K562 (cell line): ENCODE measurements around the gene PPP1R1C. TPM values are rescaled to one million over a fixed set of nuclear protein-coding genes. Genes with fewer than 3 reads are reported as not detected.

Experiments used
- ATAC-seq: fragments of 200-7000 bp; cut with Tn5 transposase; 3 replicates; pipeline ENCODE4 v1.9.1; 2020; ENCODE audit warnings: moderate library complexity
- BruUV-seq: library from RNA; stranded (reverse); fragments of 400-500 nt; replicated peaks from 2 replicates; lab custom pipeline; 2021; lab: Mats Ljungman, UMichigan
- CTCF ChIA-PET: fragments of 300-600 bp; formaldehyde crosslinking; extraction: SDS; loops from one replicate; lab custom pipeline; 2021; ENCODE audit warnings: low intra/inter-chr PET ratio; lab: Yijun Ruan, JAX
- POLR2A ChIA-PET: fragments of 300-600, 350-650 bp; sonication (Branson Sonifier 250); formaldehyde crosslinking; extraction: SDS; loops from one replicate; lab custom pipeline; 2021; ENCODE audit warnings: antibody characterized with exemption, inconsistent platforms; lab: Yijun Ruan, JAX
- DNase-seq, 4 experiments: peaks; one replicate each; pipeline versions ENCODE4 v3.0.0 to v3.0.0-alpha.2; 2011 to 2018; ENCODE audit warnings: low spot score in 3 of 4, mixed read lengths in 3 of 4; ENCODE audit errors: extremely low read depth in 1 of 4
- FAIRE-seq: peaks from 2 replicates; lab custom pipeline; 2011; peaks lifted over from hg19 to GRCh38; lab: Jason Lieb, UNC
- H2AFZ ChIP-seq: 2 replicates; pipeline ENCODE4 v1.6.0; 2011; ENCODE audit warnings: low read depth, low read length, control low read depth, inconsistent platforms
- H3K27ac ChIP-seq: fragments of 200-600 bp; 3 replicates; pipeline ENCODE4 v1.8.0; 2011; ENCODE audit warnings: low read depth, mild to moderate bottlenecking, control low read depth, inconsistent platforms, low read length, moderate library complexity, mixed read lengths; ENCODE audit errors: extremely low read depth
- H3K27me3 ChIP-seq, 2 experiments: fragments of 300-600 bp in 1 of 2; 2 replicates in 1 of 2; 3 replicates in 1 of 2; pipeline versions ENCODE4 v1.6.0 to v1.8.0; 2011; ENCODE audit warnings: inconsistent platforms in 2 of 2, low read length in 2 of 2, mild to moderate bottlenecking in 1 of 2, mixed read lengths in 1 of 2, moderate library complexity in 1 of 2; ENCODE audit not compliant: control insufficient read depth in 2 of 2, insufficient read depth in 2 of 2
- H3K36me3 ChIP-seq: fragments of 300-600 bp; 3 replicates; pipeline ENCODE4 v1.8.0; 2011; ENCODE audit warnings: mild to moderate bottlenecking, low read length, inconsistent platforms; ENCODE audit not compliant: control insufficient read depth, insufficient read depth
- H3K4me1 ChIP-seq, 2 experiments: fragments of 200-600 bp in 1 of 2; replicated peaks in 1 of 2; 2 replicates in 1 of 2; 3 replicates in 1 of 2; pipeline versions ENCODE4 v1.5.1 to v1.8.0; 2011; ENCODE audit warnings: inconsistent platforms in 2 of 2, low read length in 2 of 2, mild to moderate bottlenecking in 1 of 2, mixed read lengths in 1 of 2, moderate library complexity in 1 of 2; ENCODE audit not compliant: control insufficient read depth in 2 of 2, insufficient read depth in 2 of 2
- H3K4me2 ChIP-seq: 2 replicates; pipeline ENCODE4 v1.6.1; 2011; ENCODE audit warnings: low read length, control low read depth, inconsistent platforms, mixed read lengths; ENCODE audit not compliant: insufficient read depth
- H3K4me3 ChIP-seq: fragments of 200-600 bp; sonication (generic), shearing (Covaris generic); 2 replicates; pipeline ENCODE4 v1.5.1; 2016; ENCODE audit warnings: control low read depth, inconsistent platforms
- H3K79me2 ChIP-seq: fragments of 200-600 bp; 3 replicates; pipeline ENCODE4 v1.8.0; 2011; ENCODE audit warnings: low read length, inconsistent platforms; ENCODE audit not compliant: control insufficient read depth, insufficient read depth
- H3K9ac ChIP-seq, 2 experiments: 2 replicates each; pipeline versions ENCODE4 v1.6.0 to v1.6.1; 2011; ENCODE audit warnings: low read depth in 2 of 2, low read length in 2 of 2, control low read depth in 1 of 2, inconsistent platforms in 1 of 2, mild to moderate bottlenecking in 1 of 2, mixed read lengths in 1 of 2; ENCODE audit not compliant: insufficient read depth in 1 of 2
- H3K9me1 ChIP-seq: one replicate; pipeline ENCODE4 v1.6.0; 2011; ENCODE audit warnings: inconsistent platforms, mild to moderate bottlenecking, low read length, moderate library complexity; ENCODE audit not compliant: control insufficient read depth, insufficient read depth
- H3K9me3 ChIP-seq: replicated peaks from 2 replicates; pipeline ENCODE4 v1.5.1; 2011; ENCODE audit warnings: low read depth, low read length, inconsistent platforms; ENCODE audit not compliant: control insufficient read depth, insufficient read depth
- H4K20me1 ChIP-seq: replicated peaks from 2 replicates; pipeline ENCODE4 v1.6.1; 2011; ENCODE audit warnings: low read length, inconsistent platforms, mixed read lengths; ENCODE audit not compliant: control insufficient read depth, insufficient read depth
- BRCA1 ChIP-seq, 2 experiments: fragments of 450-650 bp in 1 of 2; sonication (generic) in 1 of 2; formaldehyde crosslinking in 1 of 2; IDR thresholded peaks; 2 replicates each; pipeline versions ENCODE4 v1.5.0 to v1.6.1; 2017 to 2020; ENCODE audit warnings: mild to moderate bottlenecking in 1 of 2, missing genetic modification reagents in 1 of 2
- CREB1 ChIP-seq, 2 experiments: sonication (generic) in 1 of 2; formaldehyde crosslinking in 1 of 2; IDR thresholded peaks; 2 replicates each; pipeline versions ENCODE4 v1.6.1 to v1.8.0; 2012 to 2022; ENCODE audit warnings: inconsistent platforms in 1 of 2, mild to moderate bottlenecking in 1 of 2, missing genetic modification reagents in 1 of 2, moderate library complexity in 1 of 2
- ELF2 ChIP-seq: fragments of 250-450 bp; sonication (Bioruptor Pico); IDR thresholded peaks from 2 replicates; pipeline ENCODE4 v1.5.0; 2021; ENCODE audit warnings: mild to moderate bottlenecking
- KLF1 ChIP-seq: fragments of 450-650 bp; IDR thresholded peaks from 2 replicates; pipeline ENCODE4 v1.6.1; 2016; ENCODE audit warnings: missing genetic modification characterization, missing compliant biosample characterization
- MAZ ChIP-seq, 2 experiments: fragments of 450-650 bp in 1 of 2; sonication (generic) in 1 of 2; formaldehyde crosslinking; IDR thresholded peaks in 1 of 2; conservative IDR thresholded peaks in 1 of 2; 2 replicates each; pipeline versions ENCODE4 v1.4.0 to v1.5.0; 2020; ENCODE audit warnings: mild to moderate bottlenecking in 1 of 2, missing genetic modification reagents in 1 of 2
- PHB2 ChIP-seq: fragments of 450-650 bp; IDR thresholded peaks from 2 replicates; pipeline ENCODE4 v1.6.1; 2017; ENCODE audit warnings: low read depth
- RFX1 ChIP-seq: fragments of 450-650 bp; IDR thresholded peaks from 2 replicates; pipeline ENCODE4 v1.6.1; 2016; ENCODE audit warnings: mild to moderate bottlenecking, moderate library complexity
- SMAD1 ChIP-seq: fragments of 150-350 bp; IDR thresholded peaks from 2 replicates; pipeline ENCODE4 v1.6.1; 2014; ENCODE audit warnings: low read length, low read depth; ENCODE audit not compliant: partially characterized antibody
- ZNF23 ChIP-seq: fragments of 250-450 bp; sonication (Bioruptor Pico); IDR thresholded peaks from 2 replicates; pipeline ENCODE4 v1.4.0; 2020; ENCODE audit warnings: mild to moderate bottlenecking
- ZNF239 ChIP-seq: fragments of 250-450 bp; sonication (Bioruptor Pico); IDR thresholded peaks from 2 replicates; pipeline ENCODE4 v1.4.0; 2020; ENCODE audit warnings: mild to moderate bottlenecking
- WGBS: fragments of 100-300 bp; shearing (Covaris generic); methylation state at CpG from one replicate; pipeline ENCODE4 v1.1.6; 2016; ENCODE audit warnings: low coverage, mixed read lengths; ENCODE audit not compliant: insufficient coverage; ENCODE audit errors: missing lambda C conversion rate; 5-methylcytosine and 5-hydroxymethylcytosine counted together
- in situ Hi-C: fragments of 300-500 bp; cut with MboI; formaldehyde crosslinking; loops from 4 replicates; pipeline ENCODE4 v1.15.0; 2018; ENCODE audit warnings: inconsistent platforms, mixed read lengths
- intact Hi-C: fragments of 100-400 bp; cut with micrococcal nuclease; formaldehyde crosslinking; loops from 2 replicates; pipeline ENCODE4 v1.14.2; 2022
- polyA plus RNA-seq, 8 experiments: library from polyadenylated mRNA; depleted of rRNA in 4 of 8; stranded (reverse) in 5 of 8; unstranded in 3 of 8; fragments of >200 nt; fragmentation: Nextera tagmentation in 2 of 8; fragmentation: Illumina TruSeq in 1 of 8; extraction: Ambion mirVana in 2 of 8; extraction: Trizol in 1 of 8; gene quantifications; 2 replicates each; pipeline versions ENCODE4 v1.2.1 to v1.2.3, GENCODE V29; 2011 to 2014; ENCODE audit warnings: inconsistent platforms in 1 of 8, missing spikeins in 1 of 8
- total RNA-seq, 7 experiments: library from RNA; depleted of rRNA in 6 of 7; stranded (reverse); fragments of >200 nt in 6 of 7; fragmentation: Illumina TruSeq in 2 of 7; extraction: Trizol in 2 of 7; gene quantifications; 2 replicates each; pipeline versions ENCODE4 v1.2.1 to v1.2.3, GENCODE V29; 2011 to 2021; ENCODE audit warnings: low replicate concordance in 1 of 7
- TF ChIP-seq, protein P1 (sequence below): fragments of 450-650 bp; IDR thresholded peaks from 2 replicates; pipeline ENCODE4 v1.6.1; 2016; ENCODE audit warnings: low read depth

The PPP1R1C gene
- total and polyA plus RNA-seq, 9 of the 15 experiments (the other 6 are each of a cell fraction or from before 2014, with no cell fraction given): 0.09 to 0.64 (median 0.40) TPM; not detected in 2

DNA sequence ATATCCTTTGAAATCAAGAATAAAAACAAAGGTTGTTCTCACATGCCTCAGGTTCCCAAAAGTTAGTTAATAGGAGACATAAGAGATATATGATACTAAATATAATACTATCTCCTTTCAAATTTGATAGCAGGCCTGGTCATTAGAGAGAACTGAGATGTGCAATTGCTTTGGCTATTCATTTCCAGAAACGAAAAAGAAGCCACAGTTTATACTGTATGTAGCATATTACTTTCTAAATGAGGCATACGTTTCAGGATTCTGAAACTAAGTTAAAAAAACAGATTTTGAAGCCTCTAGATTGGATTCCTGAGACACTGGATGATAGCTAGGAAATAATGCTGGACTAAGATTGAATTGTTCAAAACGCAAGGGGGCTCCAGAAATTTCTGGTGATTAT, 7.1 kb downstream of the PPP1R1C start (continued):
- no peak for TF ChIP-seq PHB2
- no peak for TF ChIP-seq CREB1 (IDR thresholded peaks at IDR 0.05)
- no peak for TF ChIP-seq CREB1 (CRISPR knock-in tag; IDR thresholded peaks at IDR 0.05)
- TF ChIP-seq KLF1 (tag): no peak
- TF ChIP-seq, all 486 proteins: peak for 0

DNA sequence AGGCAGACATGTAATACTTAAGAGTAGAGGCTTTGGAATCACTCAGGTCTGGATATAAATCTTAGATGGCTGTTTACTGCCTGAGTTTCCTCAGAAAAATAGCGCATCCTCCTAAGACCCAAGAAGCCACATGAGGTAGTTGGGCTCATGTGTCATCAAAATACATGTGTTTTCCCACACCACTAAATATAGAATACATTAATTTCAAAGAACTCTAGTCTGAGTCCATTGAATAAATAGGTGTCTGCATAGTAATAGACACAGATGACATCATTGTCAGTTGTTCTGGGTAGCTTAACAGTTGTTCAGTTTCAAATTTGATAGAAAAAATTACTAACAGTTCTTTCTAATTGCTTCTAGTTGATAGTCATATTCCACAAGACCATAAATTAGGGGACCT, 9.6 kb downstream of the PPP1R1C start:
- no peak for ATAC-seq
- ChIA-PET POLR2A (interaction anchor here (0.6 kb wide), 1 partner anchor 81 kb away, joined by 3 read pairs; no protein-coding TSS in a partner anchor), CTCF (no interaction called here)
- Histone ChIP-seq H3K27ac (no peak overlapping the region), H4K20me1 (no peaks in the 10 kb centered on the region), H3K4me1 (no peaks in the 10 kb centered on the region), H3K4me2 (no peak overlapping the region), H3K9me1 (no peaks in the 10 kb centered on the region), H3K79me2 (no peaks in the 10 kb centered on the region), H3K4me3 (no peak overlapping the region), H3K36me3 (no peaks in the 10 kb centered on the region), H3K27me3 (no peaks in the 10 kb centered on the region), H3K9ac (no peak overlapping the region), H2AFZ (no peak overlapping the region), H3K9me3 (no peaks in the 10 kb centered on the region)
- DNase-seq: no peak
- no peak for FAIRE-seq
- in situ Hi-C loops (no loop called here), intact Hi-C loops (no loop called here)
- BruUV-seq: no TSS peak
- 8% methylated on average over 1 of the region's 1 CpG for WGBS
- no peak for TF ChIP-seq ZNF239 (CRISPR knock-in tag)
- TF ChIP-seq, protein P1, sequence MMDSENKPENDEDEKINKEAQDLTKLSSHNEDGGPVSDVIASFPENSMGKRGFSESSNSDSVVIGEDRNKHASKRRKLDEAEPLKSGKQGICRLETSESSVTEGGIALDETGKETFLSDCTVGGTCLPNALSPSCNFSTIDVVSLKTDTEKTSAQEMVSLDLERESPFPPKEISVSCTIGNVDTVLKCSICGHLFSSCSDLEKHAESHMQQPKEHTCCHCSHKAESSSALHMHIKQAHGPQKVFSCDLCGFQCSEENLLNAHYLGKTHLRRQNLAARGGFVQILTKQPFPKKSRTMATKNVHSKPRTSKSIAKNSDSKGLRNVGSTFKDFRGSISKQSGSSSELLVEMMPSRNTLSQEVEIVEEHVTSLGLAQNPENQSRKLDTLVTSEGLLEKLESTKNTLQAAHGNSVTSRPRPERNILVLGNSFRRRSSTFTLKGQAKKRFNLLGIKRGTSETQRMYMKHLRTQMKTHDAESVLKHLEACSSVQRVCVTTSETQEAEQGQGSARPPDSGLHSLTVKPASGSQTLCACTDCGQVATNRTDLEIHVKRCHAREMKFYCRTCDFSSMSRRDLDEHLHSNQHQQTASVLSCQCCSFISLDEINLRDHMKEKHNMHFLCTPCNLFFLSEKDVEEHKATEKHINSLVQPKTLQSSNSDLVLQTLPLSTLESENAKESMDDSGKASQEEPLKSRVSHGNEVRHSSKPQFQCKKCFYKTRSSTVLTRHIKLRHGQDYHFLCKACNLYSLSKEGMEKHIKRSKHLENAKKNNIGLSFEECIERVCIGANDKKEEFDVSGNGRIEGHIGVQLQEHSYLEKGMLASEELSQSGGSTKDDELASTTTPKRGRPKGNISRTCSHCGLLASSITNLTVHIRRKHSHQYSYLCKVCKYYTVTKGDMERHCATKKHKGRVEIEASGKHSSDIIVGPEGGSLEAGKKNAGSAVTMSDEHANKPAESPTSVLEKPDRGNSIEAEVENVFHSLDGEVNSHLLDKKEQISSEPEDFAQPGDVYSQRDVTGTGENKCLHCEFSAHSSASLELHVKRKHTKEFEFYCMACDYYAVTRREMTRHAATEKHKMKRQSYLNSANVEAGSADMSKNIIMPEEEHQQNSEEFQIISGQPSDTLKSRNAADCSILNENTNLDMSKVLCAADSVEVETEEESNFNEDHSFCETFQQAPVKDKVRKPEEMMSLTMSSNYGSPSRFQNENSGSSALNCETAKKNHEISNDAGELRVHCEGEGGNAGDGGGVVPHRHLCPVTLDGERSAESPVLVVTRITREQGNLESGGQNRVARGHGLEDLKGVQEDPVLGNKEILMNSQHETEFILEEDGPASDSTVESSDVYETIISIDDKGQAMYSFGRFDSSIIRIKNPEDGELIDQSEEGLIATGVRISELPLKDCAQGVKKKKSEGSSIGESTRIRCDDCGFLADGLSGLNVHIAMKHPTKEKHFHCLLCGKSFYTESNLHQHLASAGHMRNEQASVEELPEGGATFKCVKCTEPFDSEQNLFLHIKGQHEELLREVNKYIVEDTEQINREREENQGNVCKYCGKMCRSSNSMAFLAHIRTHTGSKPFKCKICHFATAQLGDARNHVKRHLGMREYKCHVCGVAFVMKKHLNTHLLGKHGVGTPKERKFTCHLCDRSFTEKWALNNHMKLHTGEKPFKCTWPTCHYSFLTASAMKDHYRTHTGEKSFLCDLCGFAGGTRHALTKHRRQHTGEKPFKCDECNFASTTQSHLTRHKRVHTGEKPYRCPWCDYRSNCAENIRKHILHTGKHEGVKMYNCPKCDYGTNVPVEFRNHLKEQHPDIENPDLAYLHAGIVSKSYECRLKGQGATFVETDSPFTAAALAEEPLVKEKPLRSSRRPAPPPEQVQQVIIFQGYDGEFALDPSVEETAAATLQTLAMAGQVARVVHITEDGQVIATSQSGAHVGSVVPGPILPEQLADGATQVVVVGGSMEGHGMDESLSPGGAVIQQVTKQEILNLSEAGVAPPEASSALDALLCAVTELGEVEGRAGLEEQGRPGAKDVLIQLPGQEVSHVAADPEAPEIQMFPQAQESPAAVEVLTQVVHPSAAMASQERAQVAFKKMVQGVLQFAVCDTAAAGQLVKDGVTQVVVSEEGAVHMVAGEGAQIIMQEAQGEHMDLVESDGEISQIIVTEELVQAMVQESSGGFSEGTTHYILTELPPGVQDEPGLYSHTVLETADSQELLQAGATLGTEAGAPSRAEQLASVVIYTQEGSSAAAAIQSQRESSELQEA: no peak
- no peak for TF ChIP-seq ELF2 (CRISPR knock-in tag)
- no peak for TF ChIP-seq ZNF23
- TF ChIP-seq BRCA1 (IDR thresholded peaks at IDR 0.05): no peak
- no peak for TF ChIP-seq BRCA1 (CRISPR knock-in tag; IDR thresholded peaks at IDR 0.05)
- TF ChIP-seq SMAD1: no peak
- TF ChIP-seq MAZ (CRISPR knock-in tag; conservative IDR thresholded peaks at IDR 0.05 in 1 of 2, IDR thresholded peaks at IDR 0.05 in 1 of 2): no peak
- TF ChIP-seq RFX1: no peak
